Cardiac muscle cell (in vitro differentiated cells and primary cell): ENCODE results near the gene DMRT3. TPM values are rescaled to one million over a fixed set of nuclear protein-coding genes. Genes with fewer than 3 reads are reported as not detected.

ENCODE experiments used
- DNase-seq, 2 donors: peaks; one replicate each; pipeline versions ENCODE4 v3.0.0 to v3.0.0-alpha.2; 2010 to 2017; ENCODE audit warnings: low read depth in 1 of 2, low spot score in 1 of 2
- H3K27ac ChIP-seq: fragments of 200-600 bp; sonication (generic); 2 replicates; pipeline ENCODE4 v1.5.1; 2016
- H3K27me3 ChIP-seq: fragments of 200-600 bp; sonication (generic); 2 replicates; pipeline ENCODE4 v1.6.0; 2016; ENCODE audit warnings: control low read depth
- H3K36me3 ChIP-seq: fragments of 200-600 bp; sonication (generic); 2 replicates; pipeline ENCODE4 v1.5.1; 2016; ENCODE audit warnings: control low read depth
- H3K4me1 ChIP-seq: fragments of 200-600 bp; sonication (generic); 2 replicates; pipeline ENCODE4 v1.8.1; 2017; ENCODE audit warnings: low read depth, mild to moderate bottlenecking, mixed run types
- H3K4me3 ChIP-seq: fragments of 200-600 bp; sonication (generic); 2 replicates; pipeline ENCODE4 v1.5.1; 2016; ENCODE audit warnings: mild to moderate bottlenecking
- H3K9me3 ChIP-seq: fragments of 200-600 bp; sonication (generic); 2 replicates; pipeline ENCODE4 v1.5.1; 2017; ENCODE audit warnings: low read depth, mild to moderate bottlenecking, control low read depth
- polyA plus RNA-seq: library from polyadenylated mRNA; unstranded; fragments of >200 nt; fragmentation: Nextera tagmentation; extraction: Ambion mirVana; gene quantifications from 2 replicates; pipeline ENCODE4 v1.2.1, GENCODE V29; 2016
- total RNA-seq: library from RNA; depleted of rRNA; stranded (reverse); fragments of >200 nt; gene quantifications from 2 replicates; pipeline ENCODE4 v1.2.3, GENCODE V29; 2016
- TF ChIP-seq, protein P1 (sequence below): IDR thresholded peaks from 2 replicates; pipeline ENCODE4 v1.5.1; 2012; ENCODE audit warnings: low read depth, mild to moderate bottlenecking, low read length

Gene DMRT3
- total and polyA plus RNA-seq, 2 experiments from 2014 or later: not detected

DNA sequence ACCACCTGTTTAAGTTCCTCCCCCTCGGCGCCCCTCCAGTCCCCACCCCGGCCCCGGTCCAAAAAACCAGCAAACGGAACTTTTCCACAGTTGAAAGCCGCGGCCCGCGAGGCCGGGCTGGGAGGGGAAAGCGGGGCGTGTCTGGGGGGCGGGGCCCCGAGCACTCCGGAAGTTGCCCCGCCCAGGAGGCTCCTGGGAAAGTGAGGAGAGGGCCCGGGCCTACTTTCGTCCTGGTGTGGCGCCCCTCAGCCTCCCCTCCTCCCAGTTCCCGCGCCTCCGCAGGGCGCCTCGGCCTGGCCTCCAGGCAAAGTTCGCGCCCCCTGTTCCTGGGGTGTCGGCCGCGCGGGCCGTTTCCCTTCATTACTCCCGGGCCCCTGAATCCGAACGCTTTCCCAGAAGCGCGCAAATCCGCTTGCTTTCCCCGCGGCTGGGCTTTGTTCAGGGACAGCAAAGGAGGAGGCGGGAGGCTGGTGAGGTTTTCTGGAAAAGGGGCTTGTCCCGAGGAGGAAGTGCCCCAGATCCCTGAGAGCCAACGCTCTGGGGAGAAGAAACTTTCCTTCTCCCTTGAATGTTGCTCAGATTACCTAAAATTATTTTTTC, 4.5 kb upstream of the DMRT3 start:
- no peaks in the 10 kb centered on the region for H3K36me3 ChIP-seq
- TF ChIP-seq, protein P1, sequence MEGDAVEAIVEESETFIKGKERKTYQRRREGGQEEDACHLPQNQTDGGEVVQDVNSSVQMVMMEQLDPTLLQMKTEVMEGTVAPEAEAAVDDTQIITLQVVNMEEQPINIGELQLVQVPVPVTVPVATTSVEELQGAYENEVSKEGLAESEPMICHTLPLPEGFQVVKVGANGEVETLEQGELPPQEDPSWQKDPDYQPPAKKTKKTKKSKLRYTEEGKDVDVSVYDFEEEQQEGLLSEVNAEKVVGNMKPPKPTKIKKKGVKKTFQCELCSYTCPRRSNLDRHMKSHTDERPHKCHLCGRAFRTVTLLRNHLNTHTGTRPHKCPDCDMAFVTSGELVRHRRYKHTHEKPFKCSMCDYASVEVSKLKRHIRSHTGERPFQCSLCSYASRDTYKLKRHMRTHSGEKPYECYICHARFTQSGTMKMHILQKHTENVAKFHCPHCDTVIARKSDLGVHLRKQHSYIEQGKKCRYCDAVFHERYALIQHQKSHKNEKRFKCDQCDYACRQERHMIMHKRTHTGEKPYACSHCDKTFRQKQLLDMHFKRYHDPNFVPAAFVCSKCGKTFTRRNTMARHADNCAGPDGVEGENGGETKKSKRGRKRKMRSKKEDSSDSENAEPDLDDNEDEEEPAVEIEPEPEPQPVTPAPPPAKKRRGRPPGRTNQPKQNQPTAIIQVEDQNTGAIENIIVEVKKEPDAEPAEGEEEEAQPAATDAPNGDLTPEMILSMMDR: no peak
- H3K4me3 ChIP-seq: peak overlapping the region; percentile 30
- H3K4me1 ChIP-seq: peaks cover 10% of the 10 kb centered on the region
- H3K27me3 ChIP-seq: peaks cover 100% of the 10 kb centered on the region
- no peaks in the 10 kb centered on the region for H3K9me3 ChIP-seq
- H3K27ac ChIP-seq: no peak overlapping the region
- DNase-seq: peak in 1 of 2 donors; percentile 67

DNA sequence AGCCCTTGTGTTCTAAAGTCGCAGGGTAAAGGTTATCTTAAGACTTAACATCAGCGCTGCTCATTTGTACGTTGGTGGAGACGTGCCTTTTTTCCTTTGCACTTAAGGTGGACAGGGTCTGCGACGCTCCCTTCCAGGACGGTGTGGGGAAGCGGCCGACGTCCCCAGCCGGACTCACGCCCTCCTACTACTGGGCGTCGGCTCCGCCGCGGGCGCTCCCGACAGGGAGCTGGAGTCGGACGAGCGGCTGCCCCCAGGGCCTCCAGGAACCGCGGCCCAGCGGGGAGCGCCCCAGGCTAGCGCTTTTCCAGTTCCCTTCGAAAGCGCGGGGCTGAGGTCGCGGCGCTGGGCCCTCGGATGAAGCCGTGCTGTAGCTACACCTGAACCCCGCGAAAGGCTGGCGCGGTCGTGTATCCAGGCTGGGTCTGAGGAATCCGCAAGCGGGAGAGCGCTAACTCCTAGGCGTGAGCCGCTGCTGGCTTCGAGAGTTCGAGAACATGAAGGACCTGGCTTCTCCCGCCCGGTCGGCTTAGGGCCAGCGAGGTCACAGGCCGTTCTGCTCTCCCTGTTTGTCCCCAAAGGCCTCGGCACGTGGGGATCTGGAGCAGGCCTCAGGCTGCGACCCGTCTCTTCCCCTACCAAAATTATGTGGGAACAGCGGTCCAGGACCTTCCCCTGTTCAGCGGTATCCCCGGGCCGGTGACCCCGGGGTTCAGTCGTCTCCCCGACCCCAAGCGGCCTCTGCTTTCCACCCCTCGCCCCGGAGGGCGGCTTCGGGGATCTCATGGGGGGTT, 3.8 kb upstream of the DMRT3 start:
- Histone ChIP-seq H3K9me3 (no peaks in the 10 kb centered on the region), H3K27ac (no peak overlapping the region), H3K36me3 (no peaks in the 10 kb centered on the region), H3K27me3 (peaks cover 100% of the 10 kb centered on the region), H3K4me3 (no peak overlapping the region), H3K4me1 (peaks cover 10% of the 10 kb centered on the region)
- TF ChIP-seq, protein P1: no peak
- DNase-seq: no peak

DNA sequence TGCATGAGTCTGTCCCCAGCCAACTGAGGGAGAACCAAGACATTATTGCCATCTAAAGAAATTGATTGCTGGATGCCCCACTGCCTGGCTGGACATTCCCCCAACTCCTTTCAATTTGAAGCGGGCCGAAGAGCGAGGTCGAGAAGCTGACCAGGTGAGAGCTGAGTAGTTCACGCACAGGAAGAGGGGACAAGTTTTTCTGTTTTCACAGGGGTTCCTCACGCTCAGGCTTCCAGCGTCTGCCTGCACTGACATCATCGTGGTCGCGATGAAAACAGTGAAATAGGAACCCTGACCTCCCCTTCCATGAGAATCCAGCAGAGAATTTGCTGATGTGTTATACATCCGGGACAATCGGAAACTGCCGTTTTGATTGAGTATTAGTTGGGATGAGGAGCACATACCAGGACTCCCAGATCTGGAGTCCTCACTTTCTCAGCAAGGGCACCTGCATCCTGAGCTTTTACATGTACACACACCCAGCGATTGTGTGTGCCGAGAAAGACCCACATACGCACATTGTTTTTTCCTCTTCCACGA, 3.1 kb upstream of the DMRT3 start:
- H3K4me1 ChIP-seq: peaks cover 10% of the 10 kb centered on the region
- no peak overlapping the region for H3K4me3 ChIP-seq
- H3K27me3 ChIP-seq: peaks cover 100% of the 10 kb centered on the region
- DNase-seq: no peak
- H3K36me3 ChIP-seq: no peaks in the 10 kb centered on the region
- no peaks in the 10 kb centered on the region for H3K9me3 ChIP-seq
- TF ChIP-seq, protein P1: no peak
- no peak overlapping the region for H3K27ac ChIP-seq

DNA sequence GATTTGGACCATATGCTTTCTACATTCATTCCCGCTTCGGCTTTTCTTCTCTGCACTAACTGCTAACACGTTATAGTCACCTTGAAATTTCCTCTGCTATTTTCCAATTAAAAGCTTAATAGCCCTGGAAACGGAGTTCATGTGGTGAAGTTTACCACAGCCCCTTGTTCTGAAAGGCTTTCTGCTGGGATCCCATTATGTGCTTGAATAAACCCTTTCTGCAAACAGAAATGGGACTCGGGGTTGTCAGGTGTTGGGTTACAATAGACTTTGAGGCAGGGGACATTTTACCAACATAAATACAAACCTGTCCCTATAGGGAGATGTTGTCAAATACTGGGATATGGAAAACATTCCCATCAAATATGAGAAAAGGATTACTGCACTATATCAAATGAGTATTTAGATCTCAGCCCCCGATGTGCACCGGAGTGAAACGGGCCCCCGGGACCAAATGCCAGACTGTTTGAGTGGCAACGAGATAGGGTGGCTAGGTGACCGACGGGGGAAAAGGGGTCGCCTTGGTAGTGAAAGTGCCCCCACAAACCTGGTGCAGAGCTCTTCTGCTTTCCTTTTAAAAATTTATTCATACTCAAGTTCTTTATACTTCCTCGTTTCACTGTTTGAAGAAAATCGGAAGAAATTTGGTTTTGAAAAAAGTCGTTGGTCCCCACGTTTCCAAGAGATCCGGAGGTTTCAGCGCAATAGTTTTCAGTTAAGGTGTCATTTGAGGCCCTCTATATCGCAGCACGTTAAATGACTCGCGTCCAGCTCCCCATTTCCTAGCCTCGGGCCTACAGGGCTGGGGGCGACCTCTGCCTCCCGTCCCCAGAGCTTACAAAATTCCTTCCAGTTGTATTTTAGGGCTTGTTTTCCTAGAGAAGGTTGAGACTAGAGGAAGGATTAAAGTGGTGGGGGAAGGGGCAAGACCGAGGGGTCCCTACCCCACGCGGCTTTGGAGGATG, 2.1 kb upstream of the DMRT3 start:
- no peaks in the 10 kb centered on the region for H3K9me3 ChIP-seq
- TF ChIP-seq, protein P1: no peak
- peaks cover 100% of the 10 kb centered on the region for H3K27me3 ChIP-seq
- H3K27ac ChIP-seq: no peak overlapping the region
- no peak for DNase-seq
- H3K36me3 ChIP-seq: no peaks in the 10 kb centered on the region
- H3K4me3 ChIP-seq: no peak overlapping the region
- H3K4me1 ChIP-seq: peaks cover 10% of the 10 kb centered on the region
